ENCODE results near the gene MYO18A.
A peak's percentile ranks its signal among the peaks of the same experiment; 100 is the strongest.

Gene MYO18A

GRCh38 chr17:29119265-29119664 is 60.9 kb downstream of the MYO18A start:
- no peak overlapping the region for H3K27ac ChIP-seq
- TF ChIP-seq CTCF (IDR thresholded peaks at IDR 0.05) (no peak), ZFX (IDR thresholded peaks at IDR 0.05; ENCODE audit: borderline replicate concordance) (no peak)

- no peak overlapping the region for H3K27ac ChIP-seq
Observed at GRCh38 chr17:29116804-29117753, 63.1 kb downstream of the MYO18A start.

GRCh38 chr17:29115961-29116803 is 64.0 kb downstream of the MYO18A start:
- TF ChIP-seq ZFX (IDR thresholded peaks at IDR 0.05; ENCODE audit: borderline replicate concordance) (no peak), CTCF (IDR thresholded peaks at IDR 0.05) (peak; percentile 62)
- H3K27ac ChIP-seq, result no peak overlapping the region

More at GRCh38 chr17:29116804-29117753, 63.1 kb downstream of the MYO18A start:
- TF ChIP-seq CTCF (IDR thresholded peaks at IDR 0.05) (peak; percentile 95), ZFX (IDR thresholded peaks at IDR 0.05; ENCODE audit: borderline replicate concordance) (no peak)

- no peak overlapping the region for H3K27ac ChIP-seq
Observed at GRCh38 chr17:29115435-29115834, 64.8 kb downstream of the MYO18A start.

GRCh38 chr17:29114141-29114540 is 66.1 kb downstream of the MYO18A start:
- TF ChIP-seq ZFX (IDR thresholded peaks at IDR 0.05; ENCODE audit: borderline replicate concordance), result no peak
- no peak for TF ChIP-seq CTCF (IDR thresholded peaks at IDR 0.05)
- no peak overlapping the region for H3K27ac ChIP-seq

More at GRCh38 chr17:29115435-29115834, 64.8 kb downstream of the MYO18A start:
- TF ChIP-seq CTCF (IDR thresholded peaks at IDR 0.05) (no peak), ZFX (IDR thresholded peaks at IDR 0.05; ENCODE audit: borderline replicate concordance) (no peak)

- TF ChIP-seq ZFX (IDR thresholded peaks at IDR 0.05; ENCODE audit: borderline replicate concordance), result no peak
- H3K27ac ChIP-seq, result no peak overlapping the region
Observed at GRCh38 chr17:29113334-29113733, 66.9 kb downstream of the MYO18A start.

GRCh38 chr17:29112771-29113295 is 67.4 kb downstream of the MYO18A start:
- no peak for TF ChIP-seq CTCF (IDR thresholded peaks at IDR 0.05)
- TF ChIP-seq ZFX (IDR thresholded peaks at IDR 0.05; ENCODE audit: borderline replicate concordance), result no peak
- H3K27ac ChIP-seq, result no peak overlapping the region

Data from 22Rv1 (cell line).